ENCODE data around the gene MYDGF. TPM values are rescaled to one million over a fixed set of nuclear protein-coding genes. Genes with fewer than 3 reads are reported as not detected.

MYDGF gene
- polyA plus RNA-seq, 3 donors, result 64.6 to 165 (median 160) TPM

GRCh38 chr19:4624301-4624700, 45.8 kb downstream of the MYDGF start:
- intact Hi-C loops (cut with micrococcal nuclease), result no loop called here
- Histone ChIP-seq H3K27me3 (ENCODE audit: control insufficient read depth in 2 of 2, insufficient read depth in 2 of 2, low read length in 2 of 2) (peaks cover 0 to 2% of the 10 kb centered on the region in 2 donors), H3K4me1 (ENCODE audit: control insufficient read depth in 1 of 2, insufficient read depth in 2 of 2, low read length in 2 of 2) (no peaks in the 10 kb centered on the region), H3K27ac (ENCODE audit: low read depth in 1 of 2, low read length in 2 of 2) (no peak overlapping the region), H3K4me3 (replicated peaks in 1 of 3; ENCODE audit: low read depth in 2 of 3, low read length in 3 of 3) (no peak overlapping the region), H3K36me3 (replicated peaks in 1 of 2; ENCODE audit: control insufficient read depth in 1 of 2, insufficient read depth in 2 of 2, low read length in 2 of 2) (no peaks in the 10 kb centered on the region), H4K20me1 (ENCODE audit: insufficient read depth, low read length) (no peaks in the 10 kb centered on the region), H2AFZ (ENCODE audit: insufficient read depth, low read depth, low read length, poor library complexity, severe bottlenecking) (no peak overlapping the region), H3K79me2 (ENCODE audit: insufficient read depth, low read length) (no peaks in the 10 kb centered on the region), H3K4me2 (replicated peaks; ENCODE audit: extremely low read depth, low read length, poor library complexity, severe bottlenecking) (no peak overlapping the region), H3K9ac (ENCODE audit: insufficient read depth, low read length, poor library complexity, severe bottlenecking) (no peak overlapping the region), H3K9me3 (replicated peaks in 1 of 2; ENCODE audit: control insufficient read depth in 1 of 2, insufficient read depth in 1 of 2, low read length in 2 of 2) (no peaks in the 10 kb centered on the region)
- no peak overlapping the region for H3K4me3 Mint-ChIP-seq
- H3K27me3 Mint-ChIP-seq (ENCODE audit: low read depth in 3 of 3), result peaks cover 6 to 25% (median 14%) of the 10 kb centered on the region in 3 donors
- peaks cover 0 to 2% (median 0%) of the 10 kb centered on the region in 7 donors for H3K9me3 Mint-ChIP-seq
- H3K4me1 Mint-ChIP-seq, result no peaks in the 10 kb centered on the region
- DNase-seq, result no peak
- 100% methylated on average over 1 of the region's 5 CpGs for WGBS (ENCODE audit: insufficient coverage)
- H3K27ac Mint-ChIP-seq, result no peak overlapping the region
- TF ChIP-seq CTCF (IDR thresholded peaks at IDR 0.05), result no peak
- no peaks in the 10 kb centered on the region for H3K36me3 Mint-ChIP-seq

DNA sequence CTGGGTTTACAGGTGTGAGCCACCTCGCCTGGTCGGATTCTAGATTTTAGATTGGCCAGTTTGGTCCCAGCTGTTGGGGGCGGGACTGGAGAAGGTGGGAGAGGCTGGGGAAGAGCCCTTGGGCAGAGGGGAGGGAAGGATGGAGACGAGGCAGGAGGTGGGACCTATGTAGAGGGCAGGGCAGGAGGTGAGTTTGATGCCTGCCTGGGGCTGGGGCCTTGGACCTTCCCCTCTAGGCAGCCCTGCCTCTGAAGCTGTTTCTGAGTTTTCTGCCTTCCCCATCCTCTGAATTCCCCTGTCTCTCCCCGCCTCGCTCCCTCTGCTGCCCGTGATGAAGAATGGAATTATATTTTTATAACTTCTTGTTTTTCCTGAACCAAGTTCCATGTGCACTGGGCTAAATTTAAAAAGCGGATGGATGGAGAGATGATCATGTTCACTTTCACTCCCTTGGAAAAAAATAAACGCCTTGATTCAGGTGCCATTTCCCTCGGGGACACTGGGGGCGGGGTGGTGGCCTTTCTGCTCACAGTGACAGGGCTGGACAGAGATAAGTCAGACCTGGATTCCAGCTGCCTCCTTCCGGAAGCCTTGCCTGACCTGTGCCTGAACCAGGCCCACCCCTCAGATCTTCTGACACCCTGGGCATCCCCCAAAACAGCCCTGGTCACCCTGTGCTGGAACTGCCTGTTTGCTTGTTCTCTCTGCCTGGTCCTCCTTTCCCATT, 47.3 kb downstream of the MYDGF start:
- no peaks in the 10 kb centered on the region for H3K4me1 ChIP-seq (ENCODE audit: control insufficient read depth in 1 of 2, insufficient read depth in 2 of 2, low read length in 2 of 2)
- no peak overlapping the region for H3K27ac ChIP-seq (ENCODE audit: low read depth in 1 of 2, low read length in 2 of 2)
- no peaks in the 10 kb centered on the region for H4K20me1 ChIP-seq (ENCODE audit: insufficient read depth, low read length)
- intact Hi-C loops (cut with micrococcal nuclease), result no loop called here
- no peaks in the 10 kb centered on the region for H3K9me3 ChIP-seq (replicated peaks in 1 of 2; ENCODE audit: control insufficient read depth in 1 of 2, insufficient read depth in 1 of 2, low read length in 2 of 2)
- no peak overlapping the region for H3K4me2 ChIP-seq (replicated peaks; ENCODE audit: extremely low read depth, low read length, poor library complexity, severe bottlenecking)
- peaks cover 0 to 8% of the 10 kb centered on the region in 2 donors for H3K27me3 ChIP-seq (ENCODE audit: control insufficient read depth in 2 of 2, insufficient read depth in 2 of 2, low read length in 2 of 2)
- Mint-ChIP-seq H3K27ac (no peak overlapping the region), H3K4me3 (no peak overlapping the region), H3K4me1 (no peaks in the 10 kb centered on the region), H3K27me3 (ENCODE audit: low read depth in 3 of 3) (peaks cover 11 to 36% (median 17%) of the 10 kb centered on the region in 3 donors), H3K36me3 (no peaks in the 10 kb centered on the region), H3K9me3 (peaks cover 0 to under 1% (median 0%) of the 10 kb centered on the region in 7 donors)
- no peaks in the 10 kb centered on the region for H3K79me2 ChIP-seq (ENCODE audit: insufficient read depth, low read length)
- no peak for DNase-seq
- no peak overlapping the region for H3K4me3 ChIP-seq (replicated peaks in 1 of 3; ENCODE audit: low read depth in 2 of 3, low read length in 3 of 3)
- H3K36me3 ChIP-seq (replicated peaks in 1 of 2; ENCODE audit: control insufficient read depth in 1 of 2, insufficient read depth in 2 of 2, low read length in 2 of 2), result no peaks in the 10 kb centered on the region
- no peak overlapping the region for H2AFZ ChIP-seq (ENCODE audit: insufficient read depth, low read depth, low read length, poor library complexity, severe bottlenecking)
- TF ChIP-seq CTCF (IDR thresholded peaks at IDR 0.05), result no peak
- no peak overlapping the region for H3K9ac ChIP-seq (ENCODE audit: insufficient read depth, low read length, poor library complexity, severe bottlenecking)
- 85% methylated on average over 8 of the region's 12 CpGs for WGBS (ENCODE audit: insufficient coverage)
